WTC11 (cell line): ENCODE measurements around the gene PWP1.

Experiments
- CTCF ChIP-seq: fragments of 200-600 bp; IDR thresholded peaks from 2 replicates; pipeline ENCODE4 v1.8.0; 2022; ENCODE audit warnings: antibody characterized with exemption
- GRHL2 ChIP-seq: fragments of 250-450 bp; sonication (Bioruptor Pico); IDR thresholded peaks from 2 replicates; pipeline ENCODE4 v1.8.0; 2022; ENCODE audit warnings: mild to moderate bottlenecking, moderate library complexity; ENCODE audit not compliant: insufficient replicate concordance, severe bottlenecking
- TP53 ChIP-seq: sonication (generic); formaldehyde crosslinking; IDR thresholded peaks from 2 replicates; pipeline ENCODE4 v1.8.1; 2023; ENCODE audit warnings: mild to moderate bottlenecking, missing genetic modification reagents

GRCh38 chr12:107657133-107657532 lies 28.5 kb upstream of the PWP1 start:
- TF ChIP-seq CTCF (no peak), GRHL2 (CRISPR knock-in tag) (no peak), TP53 (CRISPR knock-in tag) (no peak)
